ENCODE results near the gene CEP112.

CEP112 gene

DNA sequence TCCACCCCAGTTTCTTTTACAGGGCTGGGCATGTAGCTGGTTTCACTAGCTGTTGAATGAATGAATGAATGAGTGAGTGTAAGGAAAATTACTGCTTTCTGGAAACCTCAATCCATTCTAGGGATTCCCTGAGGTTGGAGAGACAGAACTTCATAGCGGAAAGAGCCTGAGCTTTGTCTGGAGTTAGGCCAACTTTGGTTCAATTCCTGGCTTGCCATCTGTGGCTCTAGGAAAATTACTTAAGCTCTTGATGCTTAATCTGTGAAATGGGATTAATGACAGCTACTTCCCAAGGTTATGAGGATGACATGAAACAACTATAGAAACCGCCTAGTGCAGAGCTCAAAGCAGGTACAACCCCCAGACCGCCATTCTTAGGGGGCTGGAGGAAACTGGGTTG lies 554.1 kb downstream of the CEP112 start:
- DNase-seq (ENCODE audit: low spot score), result no peak

DNA sequence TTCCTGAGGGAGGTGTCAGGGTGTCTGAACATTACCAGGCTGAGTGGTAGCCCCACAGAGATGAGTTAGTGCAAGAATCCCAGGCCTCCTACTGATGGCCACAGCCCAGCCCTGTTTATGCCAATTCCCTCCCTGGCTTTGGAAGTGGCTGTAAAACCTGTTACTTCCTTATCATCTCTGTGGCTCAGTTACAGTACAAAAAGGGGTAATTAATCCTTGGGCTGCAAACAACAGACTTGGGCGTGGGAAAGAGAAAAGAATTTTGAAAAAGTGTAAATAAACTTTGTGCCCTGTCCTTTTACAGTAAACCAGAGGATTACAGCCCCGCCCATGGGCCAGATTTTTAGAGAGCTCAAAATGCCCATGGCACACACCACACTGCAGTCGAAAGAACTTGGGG lies 557.4 kb downstream of the CEP112 start:
- no peak for DNase-seq (ENCODE audit: low spot score)

DNA sequence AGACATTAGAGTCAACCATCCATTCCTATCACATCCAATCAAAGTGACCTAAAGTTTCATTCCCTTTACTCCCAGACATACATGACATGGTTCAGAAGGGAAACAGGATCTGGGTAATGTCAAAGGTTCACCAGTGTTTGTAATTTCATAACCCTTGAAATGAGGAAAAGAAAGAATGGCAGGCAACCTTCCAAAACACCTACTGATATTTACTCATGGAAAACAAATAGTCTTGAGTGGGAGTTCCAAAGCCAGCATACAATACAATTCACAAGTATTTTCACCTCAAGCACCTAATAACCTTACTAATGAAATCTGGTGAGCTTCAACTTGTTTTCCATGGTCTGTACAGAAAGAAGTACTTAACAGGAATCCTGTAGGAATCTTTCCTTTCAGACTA lies 557.9 kb downstream of the CEP112 start:
- no peak for DNase-seq (ENCODE audit: low spot score)

DNA sequence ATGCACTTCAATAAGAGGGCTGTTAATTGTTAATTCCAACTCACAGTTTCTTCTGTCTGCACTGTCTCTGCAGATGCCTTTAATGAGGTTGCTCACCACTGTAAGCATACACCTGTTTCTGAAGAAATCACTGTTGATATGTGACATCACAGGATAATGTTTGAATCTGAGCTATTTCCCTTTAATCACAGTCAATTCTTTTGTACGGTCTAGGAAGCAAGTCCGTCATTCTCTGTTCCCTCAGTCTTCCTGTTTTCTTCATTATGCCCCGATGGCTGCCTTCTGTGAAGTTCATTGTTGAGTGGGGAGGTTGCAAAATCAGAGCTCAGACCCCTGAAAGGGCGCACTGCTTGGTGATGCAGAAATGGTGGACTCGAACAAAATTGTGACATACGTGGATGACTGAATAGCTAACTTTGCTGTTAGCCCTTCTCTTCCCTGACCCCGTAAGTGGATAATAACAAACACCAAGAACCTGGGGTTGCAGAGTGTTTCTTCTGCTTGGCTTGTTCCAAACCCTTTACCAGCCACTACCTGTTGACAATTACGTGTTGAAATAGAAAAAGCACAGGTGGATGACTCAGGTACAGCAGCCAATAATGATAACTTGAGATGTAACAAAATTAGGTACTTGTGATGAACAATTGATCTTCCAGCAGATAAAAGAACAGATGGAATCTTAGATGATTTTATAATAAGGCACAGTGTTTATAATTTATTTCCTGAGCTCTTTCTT lies 558.6 kb downstream of the CEP112 start:
- DNase-seq (ENCODE audit: low spot score), result no peak

DNA sequence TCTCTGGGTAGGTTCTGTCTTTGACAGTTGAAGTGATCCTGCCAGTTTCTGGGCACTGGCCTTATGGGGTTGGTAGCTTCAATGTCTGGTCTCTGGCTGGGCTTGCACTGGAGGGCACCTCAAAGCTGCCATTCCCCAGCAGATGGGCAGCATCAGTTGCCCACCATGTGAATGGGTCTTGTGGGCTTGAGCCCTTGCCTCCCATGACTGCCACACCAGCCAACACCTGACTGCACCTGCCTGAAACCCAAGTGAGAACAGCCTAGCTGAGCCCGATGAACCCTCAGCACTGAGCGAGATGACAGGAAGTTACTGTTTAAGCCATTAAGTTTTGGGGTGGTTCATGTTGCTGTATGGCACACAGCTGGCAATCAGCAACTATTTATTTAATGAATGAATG lies 561.4 kb downstream of the CEP112 start:
- DNase-seq (ENCODE audit: low spot score), result no peak

DNA sequence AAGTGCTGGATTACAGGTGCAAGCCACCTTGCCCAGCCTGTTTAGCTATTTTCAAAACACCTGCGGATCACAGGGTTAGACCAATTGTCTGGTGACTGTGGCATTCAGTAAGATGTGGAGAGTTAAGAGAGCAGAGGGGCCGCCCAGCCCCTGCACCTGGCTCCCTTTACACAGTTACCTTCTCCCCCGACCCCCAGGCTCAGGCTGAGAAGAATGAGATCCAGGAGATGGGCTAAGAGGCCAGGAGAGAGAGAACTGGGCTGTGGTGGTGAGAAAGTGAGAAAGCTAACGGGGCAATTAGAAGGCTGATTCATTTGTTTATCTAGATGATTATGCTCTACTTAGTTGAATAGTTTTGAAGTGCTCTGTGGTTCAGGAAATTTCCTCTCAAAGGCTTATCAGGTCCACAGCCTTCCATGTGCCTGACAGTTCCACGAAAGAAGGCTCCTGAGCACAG lies 562.7 kb downstream of the CEP112 start:
- no peak for DNase-seq (ENCODE audit: low spot score)

DNA sequence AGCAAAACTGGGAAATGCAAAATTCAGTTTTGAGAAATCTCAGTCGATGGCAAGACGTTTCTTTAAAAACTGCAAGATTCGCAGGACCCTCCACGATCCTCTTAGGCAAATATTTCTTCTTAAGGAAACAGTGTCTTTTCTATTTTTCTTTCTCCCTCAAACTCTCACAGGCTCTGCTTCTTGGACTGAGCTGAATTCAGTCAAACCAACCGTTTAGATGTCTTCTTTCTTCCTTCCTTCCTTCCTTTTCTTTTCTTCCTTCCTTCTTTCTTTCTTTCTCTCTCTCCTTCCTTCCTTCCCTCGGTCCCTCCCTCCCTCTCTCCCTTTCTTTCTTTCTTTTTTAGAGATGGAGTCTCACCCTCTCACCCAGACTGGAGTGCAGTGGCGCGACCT lies 563.3 kb downstream of the CEP112 start:
- DNase-seq (ENCODE audit: low spot score), result no peak

DNA sequence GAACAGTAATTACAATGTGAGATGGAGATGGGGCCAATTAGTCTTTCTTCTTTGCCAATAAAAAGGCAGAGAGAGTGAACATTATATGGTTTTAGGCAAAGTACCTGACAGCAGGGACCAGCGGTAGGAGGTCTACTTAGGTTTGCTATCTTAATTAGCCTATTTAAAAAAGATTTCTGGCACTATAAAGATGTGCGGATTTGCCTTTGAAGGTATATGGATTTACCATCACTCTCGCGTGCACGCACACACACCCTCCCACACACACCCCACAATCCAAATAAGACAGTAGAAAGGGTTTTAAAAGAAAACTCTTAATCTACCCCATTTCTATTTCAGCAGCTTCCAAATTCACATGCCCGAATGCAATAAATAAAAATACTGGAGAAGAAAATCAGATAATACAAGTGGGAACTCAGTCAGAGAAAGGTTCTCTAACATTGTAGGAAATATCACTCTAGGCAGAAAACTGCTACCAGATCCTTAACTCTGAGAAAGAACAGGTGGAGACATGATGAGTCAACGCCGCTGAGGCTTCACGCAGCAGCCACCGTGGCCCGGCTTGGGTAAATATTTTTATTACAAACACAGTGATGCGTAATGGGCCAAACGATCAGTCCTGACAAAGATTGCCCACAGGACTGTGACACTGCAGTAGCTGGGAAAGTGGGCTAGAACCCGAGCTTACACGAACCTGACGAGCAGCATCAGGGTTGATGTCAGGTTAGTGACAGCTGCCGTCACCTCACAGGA lies 563.9 kb downstream of the CEP112 start:
- no peak for DNase-seq (ENCODE audit: low spot score)

DNA sequence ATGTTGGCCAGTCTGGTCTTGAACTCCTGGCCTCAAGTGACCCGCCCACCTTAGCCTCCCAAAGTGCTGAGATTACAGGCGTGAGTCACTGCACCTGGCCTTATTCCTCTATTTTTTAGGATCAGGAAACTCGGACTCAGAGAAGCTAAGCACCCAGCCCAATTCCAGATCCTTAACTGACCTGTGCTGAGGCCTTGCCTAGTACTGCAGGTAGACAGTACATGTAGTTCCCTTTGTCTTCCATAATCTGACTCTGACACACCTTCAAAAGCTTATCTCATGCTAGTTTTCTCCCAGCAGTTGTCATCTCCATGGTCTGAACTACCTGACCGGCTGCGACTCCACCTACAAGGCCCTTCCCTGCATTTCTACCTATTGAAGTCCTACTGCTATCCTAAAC lies 564.8 kb downstream of the CEP112 start:
- DNase-seq (ENCODE audit: low spot score), result no peak

DNA sequence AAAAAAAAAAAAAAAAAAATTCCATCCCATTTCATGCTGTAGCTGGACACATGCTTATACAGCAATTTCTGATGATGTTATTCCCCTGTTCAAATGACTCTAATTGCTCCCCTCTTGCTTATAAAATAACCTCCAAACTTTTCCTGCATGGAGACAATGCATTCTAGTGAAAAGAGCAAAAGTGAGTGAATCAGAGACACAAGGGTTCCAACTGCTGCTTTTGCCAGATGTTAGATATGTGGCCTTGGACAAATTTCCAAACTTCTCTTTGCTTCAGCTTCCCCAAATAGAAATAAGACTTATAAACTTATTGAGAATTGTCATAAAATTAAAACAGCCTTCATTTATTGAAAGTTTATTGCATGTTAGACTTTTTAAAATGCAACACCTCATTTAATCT lies 565.5 kb downstream of the CEP112 start:
- DNase-seq (ENCODE audit: low spot score), result no peak

DNA sequence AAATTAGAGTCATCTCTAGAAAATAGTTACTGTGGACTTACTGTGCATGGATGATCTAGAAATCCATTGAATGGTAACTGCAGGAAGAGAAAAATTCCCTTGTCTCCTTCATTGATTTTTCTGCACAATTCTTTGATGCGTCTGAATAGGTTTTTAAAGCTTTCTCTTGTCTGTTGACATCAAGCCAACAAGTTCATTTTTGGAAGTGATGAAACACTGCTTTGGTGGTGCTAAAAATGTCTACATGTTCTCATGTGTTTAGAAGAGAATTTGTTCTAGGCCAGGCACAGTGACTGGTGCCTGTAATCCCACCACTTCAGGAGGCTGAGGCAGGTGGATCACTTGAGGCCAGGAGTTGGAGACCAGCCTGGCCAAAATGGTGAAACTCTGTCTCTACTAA lies 573.4 kb downstream of the CEP112 start:
- DNase-seq (ENCODE audit: low spot score), result no peak

DNA sequence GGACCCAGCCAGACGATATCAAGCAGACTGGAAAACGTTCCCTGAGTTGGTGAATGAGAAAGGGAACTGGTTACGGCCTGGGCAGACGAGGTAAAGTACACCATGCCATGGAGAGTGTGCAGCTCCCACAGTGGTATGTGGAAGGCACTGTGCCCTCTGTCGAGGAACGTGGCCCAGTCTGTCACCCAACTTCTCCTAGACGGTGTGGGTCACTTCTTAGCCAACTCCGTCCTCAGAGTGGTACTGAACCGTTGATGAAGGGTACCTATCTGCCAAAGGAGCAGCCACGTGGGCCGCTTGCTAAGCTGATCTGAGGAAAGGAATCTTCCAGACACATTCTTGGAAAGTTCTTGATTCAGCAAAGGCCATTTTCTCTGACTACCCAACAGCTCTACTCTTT lies 574.4 kb downstream of the CEP112 start:
- DNase-seq (ENCODE audit: low spot score), result no peak

DNA sequence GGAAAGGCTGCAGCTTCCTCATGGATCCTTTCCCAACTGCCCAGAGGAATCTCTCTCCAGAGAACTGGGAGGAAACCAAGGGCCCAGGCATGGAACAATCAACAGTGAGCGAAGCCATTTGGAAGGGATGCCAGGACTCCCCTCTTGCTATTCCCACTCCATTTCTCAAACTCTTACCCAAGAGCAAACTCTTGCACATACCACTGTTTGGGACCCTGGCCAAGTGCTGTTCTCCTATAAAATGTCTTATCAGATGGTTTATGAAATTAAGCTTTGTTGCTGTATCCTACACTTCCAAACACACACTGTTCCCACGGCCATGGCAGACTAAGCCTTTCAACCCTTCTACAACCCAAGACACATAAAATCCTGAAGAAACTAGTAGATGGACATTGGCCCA lies 582.2 kb downstream of the CEP112 start:
- DNase-seq (ENCODE audit: low spot score), result no peak

DNA sequence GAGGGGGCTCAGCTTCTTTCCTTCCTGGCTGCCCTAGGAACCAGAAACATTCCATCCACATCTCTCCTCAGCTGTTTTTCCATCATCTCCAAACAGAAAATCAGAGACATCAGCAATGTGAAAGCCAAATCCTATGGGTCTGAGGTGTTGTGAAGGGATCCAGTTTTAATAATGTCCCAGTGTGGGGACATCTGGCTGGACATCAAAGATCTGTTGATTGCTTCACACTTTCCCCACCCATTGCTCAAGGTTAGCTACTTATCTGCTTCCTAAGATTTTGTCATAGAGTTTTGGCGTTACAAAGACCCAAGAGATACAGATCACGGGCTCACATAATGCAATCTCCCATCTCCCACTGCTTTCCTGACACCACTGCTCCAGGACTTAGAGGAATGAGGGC lies 582.6 kb downstream of the CEP112 start:
- no peak for DNase-seq (ENCODE audit: low spot score)

DNA sequence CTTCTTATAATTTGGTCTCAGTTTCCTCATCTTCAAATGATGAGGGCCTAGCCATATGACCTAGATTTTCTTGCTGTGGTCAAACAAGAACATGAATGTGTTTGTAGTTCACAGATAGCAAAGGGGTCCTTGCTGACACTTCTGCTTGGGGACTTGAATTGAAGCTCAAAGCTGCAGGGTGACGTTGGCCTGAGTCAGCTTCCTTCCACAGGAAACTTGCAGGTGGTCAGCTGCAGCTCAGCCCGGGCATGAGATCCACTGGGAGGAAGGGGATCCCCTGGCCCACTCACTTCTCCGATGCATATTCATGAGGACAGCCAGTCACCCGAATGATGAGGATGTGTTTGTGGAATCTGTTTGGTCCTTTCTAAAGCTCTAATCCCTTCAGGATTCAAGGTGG lies 587.9 kb downstream of the CEP112 start:
- DNase-seq (ENCODE audit: low spot score), result no peak

DNA sequence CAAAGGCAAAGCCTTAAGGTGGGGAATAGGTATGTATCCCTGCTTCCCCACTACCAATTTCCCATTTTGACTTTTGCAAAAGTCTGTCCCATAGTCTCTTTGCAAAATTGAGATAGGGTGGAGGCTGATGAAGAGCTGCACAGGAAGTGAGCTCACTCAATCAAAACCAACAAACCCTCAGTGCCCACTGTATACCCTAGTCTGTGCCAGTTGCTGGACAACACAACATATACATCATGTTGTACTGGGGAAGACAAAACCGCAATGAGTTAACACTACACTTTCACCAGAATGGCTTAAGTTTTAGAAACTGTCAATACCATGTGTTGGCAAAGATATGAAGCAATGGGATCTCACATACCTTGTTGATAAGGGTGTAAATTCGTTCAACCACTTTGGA lies 590.1 kb downstream of the CEP112 start:
- DNase-seq (ENCODE audit: low spot score), result no peak

DNA sequence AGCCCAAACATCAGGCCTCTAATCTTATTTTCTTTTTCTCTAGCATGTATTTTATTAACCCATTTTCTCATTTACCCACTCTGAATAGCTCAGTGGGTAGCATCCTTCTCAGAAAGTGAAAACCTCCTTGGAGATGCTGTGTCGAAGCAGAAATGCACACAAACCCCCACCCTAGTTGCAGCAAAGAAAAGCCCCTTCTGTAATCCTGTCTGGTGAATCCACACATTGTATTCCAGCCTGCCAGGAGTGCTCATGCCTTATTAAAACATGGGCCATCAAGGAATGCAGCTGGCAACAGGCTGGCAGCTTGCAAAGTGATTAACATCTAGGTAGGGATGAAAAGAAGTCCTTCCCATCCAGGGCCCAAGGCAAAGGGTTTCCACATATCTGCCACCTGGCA lies 590.8 kb downstream of the CEP112 start:
- DNase-seq (ENCODE audit: low spot score), result no peak

DNA sequence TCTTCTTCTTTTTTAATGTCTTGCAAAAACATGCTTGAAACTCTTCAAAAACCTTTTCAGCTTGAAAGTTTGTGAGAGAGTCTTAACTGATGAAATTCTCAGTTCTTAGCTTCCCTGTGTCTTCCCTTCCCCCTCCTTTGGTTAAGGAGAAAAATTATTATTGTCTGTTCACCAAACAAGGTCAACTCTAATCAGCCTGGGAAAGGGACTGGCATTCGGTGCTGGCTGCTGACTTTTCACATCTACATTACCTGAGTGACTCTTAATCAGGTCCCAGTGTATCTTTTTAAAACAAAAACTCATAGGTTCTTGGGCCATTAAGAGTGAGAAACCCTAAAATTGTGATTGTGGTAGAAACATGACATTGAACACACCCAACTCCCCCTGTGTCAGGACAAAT lies 591.4 kb downstream of the CEP112 start:
- no peak for DNase-seq (ENCODE audit: low spot score)

DNA sequence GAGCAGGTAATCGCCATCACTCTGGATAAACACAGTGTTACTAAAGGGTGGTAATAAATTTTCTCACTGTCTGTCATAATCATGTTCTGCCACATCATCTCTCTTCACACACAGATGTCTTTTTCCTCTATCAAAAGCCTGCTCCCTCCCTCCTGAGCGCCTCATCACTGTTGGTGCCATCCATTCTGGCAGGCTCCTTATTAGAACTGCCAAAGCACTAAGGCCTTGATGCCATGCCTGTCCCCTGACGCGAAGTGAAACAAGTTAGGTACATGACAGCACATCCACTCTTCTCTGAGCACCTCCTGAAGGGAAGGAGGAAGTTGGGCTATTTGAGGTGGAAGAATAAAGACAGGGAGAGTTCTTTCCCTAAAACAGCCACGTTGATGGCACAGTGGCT lies 592.3 kb downstream of the CEP112 start:
- no peak for DNase-seq (ENCODE audit: low spot score)

DNA sequence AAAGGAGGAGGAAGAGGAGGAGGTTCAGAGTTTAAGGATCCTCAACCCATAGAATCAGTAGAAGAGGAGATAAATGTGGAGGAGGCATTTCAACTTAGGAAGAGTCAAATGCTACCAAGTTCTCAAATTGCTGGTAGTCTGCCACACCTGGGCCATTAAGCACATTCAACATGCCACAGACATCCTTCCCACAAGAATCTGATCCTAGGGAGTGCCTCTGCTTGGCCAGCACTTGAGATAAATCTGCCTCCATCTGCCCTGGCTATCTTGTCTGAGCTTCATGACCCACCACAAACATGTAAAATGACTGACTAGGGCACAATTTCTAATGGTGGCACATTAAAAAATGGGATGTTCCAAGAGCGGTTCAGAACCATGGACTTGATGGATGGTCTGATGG lies 593.2 kb downstream of the CEP112 start:
- no peak for DNase-seq (ENCODE audit: low spot score)

DNA sequence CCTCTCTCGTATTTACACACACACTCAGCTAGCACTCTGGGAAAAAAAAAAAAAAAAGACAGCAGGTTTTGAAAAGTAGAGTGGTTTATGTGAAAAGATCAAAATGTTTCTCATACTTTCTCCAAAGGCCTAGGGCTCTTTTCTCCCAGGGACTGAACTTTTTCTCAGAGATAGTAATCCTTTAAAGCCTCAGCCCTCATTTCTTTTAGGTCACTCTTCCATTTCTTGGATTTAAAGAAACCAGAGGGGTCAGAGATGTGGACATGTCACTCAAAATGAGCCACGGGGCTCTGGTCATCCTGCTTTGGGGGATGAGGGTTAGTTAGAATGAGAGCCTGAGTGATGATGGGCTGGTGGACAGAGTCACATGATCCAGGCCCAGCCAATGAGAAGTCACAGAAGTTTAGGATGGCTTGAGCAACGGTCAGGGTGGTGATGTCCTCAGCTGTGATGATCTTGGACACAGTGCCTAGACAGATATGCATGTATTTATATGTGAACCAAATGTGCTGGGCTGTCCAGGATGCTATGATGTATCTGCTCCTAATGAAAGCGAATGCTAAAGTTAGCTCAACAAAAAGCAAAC lies 596.8 kb downstream of the CEP112 start:
- DNase-seq (ENCODE audit: low spot score), result no peak

DNA sequence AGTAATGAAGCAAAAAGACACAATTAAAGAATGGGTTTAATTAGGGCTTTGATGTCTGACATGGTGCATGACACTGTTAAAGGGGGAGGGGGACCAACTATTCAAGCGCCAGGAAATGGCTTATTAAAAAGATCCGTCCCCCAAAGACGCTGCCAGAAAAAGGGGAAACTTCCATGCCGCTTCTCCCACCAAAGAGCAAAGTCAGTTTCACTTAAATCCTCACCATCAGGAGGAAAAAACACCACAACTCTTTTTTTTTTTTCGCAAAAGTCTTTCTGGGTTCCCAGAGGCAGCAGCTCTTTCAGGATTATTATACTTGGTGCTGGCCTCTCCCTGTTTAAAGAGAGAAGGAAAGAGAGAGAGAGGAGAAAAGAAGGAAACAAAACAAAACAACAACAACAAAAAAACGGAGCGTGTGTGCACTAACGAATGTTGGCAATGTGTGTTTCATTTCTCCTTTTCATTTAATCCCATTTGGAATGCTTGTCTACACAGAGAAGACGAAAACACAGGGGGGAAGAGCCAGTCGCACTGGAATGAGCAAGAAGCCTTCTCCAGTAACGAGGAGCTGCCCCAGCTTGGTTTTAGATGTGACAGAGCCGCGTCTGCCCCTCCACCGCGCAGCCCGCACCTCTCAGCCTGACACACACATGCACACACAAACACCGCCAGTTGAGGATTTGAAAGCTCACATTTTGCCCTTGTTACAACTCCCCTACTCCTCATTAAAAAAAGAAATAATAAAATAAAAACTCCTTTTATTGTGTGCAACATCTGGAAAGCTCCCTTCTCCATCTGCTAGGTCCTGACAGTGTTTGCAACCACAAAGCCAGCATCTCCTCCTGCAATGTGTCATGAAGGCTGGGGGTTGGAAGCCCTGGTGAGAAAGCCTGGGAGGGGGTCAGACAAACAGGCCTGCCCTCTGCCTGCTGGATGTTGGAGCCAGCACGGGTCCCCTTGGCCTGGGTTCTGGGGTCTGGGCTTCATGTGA lies 597.8 kb downstream of the CEP112 start:
- DNase-seq (ENCODE audit: low spot score), result no peak

All from D341Med (cell line).